Measurements from ENCODE around the gene PBX2. TPM values are rescaled to one million over a fixed set of nuclear protein-coding genes. Genes with fewer than 3 reads are reported as not detected.
"Not testable (repeated sequence)": the region's sequence is repeated elsewhere in the genome, so short reads cannot be mapped to it uniquely, and the experiment has no call there.

The PBX2 gene
- total RNA-seq, 4 donors from 2014 or later: 42.9 to 70.1 (median 61.0) TPM

DNA sequence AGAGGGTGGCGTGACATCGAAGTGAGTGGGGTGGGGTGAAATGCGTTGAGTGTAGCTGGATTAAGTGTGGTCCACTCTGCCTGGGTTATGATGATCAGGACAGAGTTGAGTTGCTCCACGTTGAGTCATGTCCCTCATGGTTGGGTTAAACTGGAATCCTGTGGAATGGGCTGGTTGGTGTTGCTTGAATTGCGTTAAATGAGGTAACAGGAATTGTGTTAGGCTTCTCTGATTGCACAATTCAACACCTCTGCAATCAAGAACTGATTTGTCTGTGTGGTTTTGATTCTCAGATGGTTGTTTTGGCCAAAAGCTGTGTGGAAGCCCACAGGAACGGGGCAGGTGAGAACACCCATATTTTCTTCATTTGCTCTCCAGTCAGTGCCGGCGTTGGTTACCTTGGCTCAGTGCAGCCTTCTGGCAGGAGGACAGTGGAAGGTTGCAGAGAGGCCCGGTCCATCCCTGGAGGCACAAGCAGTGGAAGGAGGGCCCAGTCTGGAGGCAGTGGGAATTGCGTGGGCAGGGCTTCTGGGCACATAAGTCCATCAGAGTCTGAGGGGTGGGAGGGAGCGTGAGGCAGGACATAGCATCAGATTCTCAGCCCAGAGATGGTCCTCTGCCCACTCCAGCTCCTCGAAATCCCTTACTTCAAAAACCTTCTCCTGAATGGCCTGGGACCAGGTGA lies 22.2 kb upstream of the PBX2 start:
- Histone ChIP-seq H3K27me3 (no peaks in the 10 kb centered on the region), H3K36me3 (no peaks in the 10 kb centered on the region), H3K9me3 (no peaks in the 10 kb centered on the region), H3K4me3 (no peak overlapping the region), H3K4me1 (no peaks in the 10 kb centered on the region), H3K27ac (no peak overlapping the region)
- WGBS, 2 donors (ENCODE audit: low coverage in 1 of 2): 71 to 74% methylated on average over 4 to 6 of the region's 12 CpGs
- TF ChIP-seq EP300 (IDR thresholded peaks at IDR 0.05) (no peak), POLR2A (IDR thresholded peaks at IDR 0.05) (no peak), POLR2AphosphoS5 (IDR thresholded peaks at IDR 0.05) (no peak)
- TF ChIP-seq, protein P1, sequence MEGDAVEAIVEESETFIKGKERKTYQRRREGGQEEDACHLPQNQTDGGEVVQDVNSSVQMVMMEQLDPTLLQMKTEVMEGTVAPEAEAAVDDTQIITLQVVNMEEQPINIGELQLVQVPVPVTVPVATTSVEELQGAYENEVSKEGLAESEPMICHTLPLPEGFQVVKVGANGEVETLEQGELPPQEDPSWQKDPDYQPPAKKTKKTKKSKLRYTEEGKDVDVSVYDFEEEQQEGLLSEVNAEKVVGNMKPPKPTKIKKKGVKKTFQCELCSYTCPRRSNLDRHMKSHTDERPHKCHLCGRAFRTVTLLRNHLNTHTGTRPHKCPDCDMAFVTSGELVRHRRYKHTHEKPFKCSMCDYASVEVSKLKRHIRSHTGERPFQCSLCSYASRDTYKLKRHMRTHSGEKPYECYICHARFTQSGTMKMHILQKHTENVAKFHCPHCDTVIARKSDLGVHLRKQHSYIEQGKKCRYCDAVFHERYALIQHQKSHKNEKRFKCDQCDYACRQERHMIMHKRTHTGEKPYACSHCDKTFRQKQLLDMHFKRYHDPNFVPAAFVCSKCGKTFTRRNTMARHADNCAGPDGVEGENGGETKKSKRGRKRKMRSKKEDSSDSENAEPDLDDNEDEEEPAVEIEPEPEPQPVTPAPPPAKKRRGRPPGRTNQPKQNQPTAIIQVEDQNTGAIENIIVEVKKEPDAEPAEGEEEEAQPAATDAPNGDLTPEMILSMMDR (IDR thresholded peaks at IDR 0.05): no peak
- no peak for ATAC-seq

DNA sequence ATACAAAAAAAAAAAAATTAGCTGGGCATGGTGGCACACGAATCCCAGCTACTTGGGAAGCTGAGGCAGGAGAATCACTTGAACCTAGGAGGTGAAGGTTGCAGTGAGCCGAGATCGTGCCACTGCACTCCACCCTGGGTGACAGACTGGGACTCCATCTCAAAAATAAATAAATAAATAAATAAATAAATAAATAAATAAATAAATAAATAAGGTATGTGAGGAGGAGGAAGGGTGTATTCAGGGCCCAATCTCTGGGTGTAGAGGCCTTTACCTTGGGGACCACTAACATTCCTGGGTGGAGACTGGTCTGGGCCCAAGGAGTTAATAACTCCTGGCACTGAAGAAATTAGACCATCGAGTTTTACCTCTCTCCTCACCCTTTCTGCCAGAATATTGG lies 21.4 kb upstream of the PBX2 start:
- not testable (repeated sequence) for H3K9me3 ChIP-seq, H3K36me3 ChIP-seq, H3K4me1 ChIP-seq, H3K27me3 ChIP-seq, H3K27ac ChIP-seq, H3K4me3 ChIP-seq, ATAC-seq
- 77 to 86% methylated on average over 3 to 4 of the region's 4 CpGs for WGBS, 2 donors (ENCODE audit: low coverage in 1 of 2)

DNA sequence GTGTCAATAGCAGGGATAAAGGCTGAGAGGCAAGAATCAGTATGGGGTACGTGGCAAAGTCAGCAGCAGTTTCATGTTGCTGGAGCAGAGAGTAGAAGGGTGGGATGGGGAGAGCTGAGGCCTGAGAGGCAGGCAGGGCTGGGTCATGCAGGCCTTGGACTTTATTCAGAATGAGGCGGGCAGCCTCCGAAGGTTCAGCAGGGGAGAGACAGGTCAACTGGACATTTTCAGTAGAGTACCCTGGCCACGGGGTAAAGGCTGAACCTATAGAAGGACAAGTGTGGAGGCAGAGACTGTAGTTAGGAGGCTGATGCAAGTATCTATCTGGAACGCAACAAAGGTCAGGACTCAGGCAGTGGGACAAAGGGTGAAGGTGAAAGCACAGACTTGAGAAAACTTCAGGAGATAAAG lies 20.2 kb upstream of the PBX2 start:
- no peak overlapping the region for H3K27ac ChIP-seq
- H3K4me3 ChIP-seq: no peak overlapping the region
- H3K4me1 ChIP-seq: no peaks in the 10 kb centered on the region
- H3K36me3 ChIP-seq: no peaks in the 10 kb centered on the region
- H3K27me3 ChIP-seq: no peaks in the 10 kb centered on the region
- no peak for TF ChIP-seq POLR2A (IDR thresholded peaks at IDR 0.05)
- TF ChIP-seq, protein P1 (IDR thresholded peaks at IDR 0.05): no peak
- no peak for TF ChIP-seq EP300 (IDR thresholded peaks at IDR 0.05)
- no peak for TF ChIP-seq POLR2AphosphoS5 (IDR thresholded peaks at IDR 0.05)
- no peaks in the 10 kb centered on the region for H3K9me3 ChIP-seq
- no peak for ATAC-seq
- 76 to 90% methylated on average over 3 to 4 of the region's 5 CpGs for WGBS, 2 donors (ENCODE audit: low coverage in 1 of 2)

DNA sequence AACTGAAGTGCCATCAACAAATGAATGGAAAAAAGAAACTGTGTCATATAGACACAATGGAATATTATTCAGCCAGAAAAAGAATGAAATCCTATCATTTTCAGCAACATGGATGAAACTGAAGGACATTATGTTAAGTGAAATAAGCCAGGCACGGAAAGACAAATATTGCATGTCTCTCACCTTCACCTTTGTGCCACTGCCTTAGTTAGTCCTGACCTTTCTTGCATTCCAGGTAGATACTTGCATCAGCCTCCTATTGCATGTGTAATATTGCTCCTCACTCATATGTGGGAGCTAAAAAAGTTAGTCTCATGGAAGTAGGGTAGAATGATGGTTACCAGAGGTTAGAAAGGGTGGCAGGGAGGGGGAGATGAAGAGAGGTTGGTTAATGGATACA lies 19.0 kb upstream of the PBX2 start:
- Histone ChIP-seq H3K27me3 (peaks cover 2% of the 10 kb centered on the region), H3K4me3 (no peak overlapping the region), H3K27ac (no peak overlapping the region), H3K36me3 (no peaks in the 10 kb centered on the region), H3K9me3 (no peaks in the 10 kb centered on the region), H3K4me1 (no peaks in the 10 kb centered on the region)
- TF ChIP-seq POLR2A (IDR thresholded peaks at IDR 0.05) (no peak), POLR2AphosphoS5 (IDR thresholded peaks at IDR 0.05) (no peak), EP300 (IDR thresholded peaks at IDR 0.05) (no peak)
- TF ChIP-seq, protein P1 (IDR thresholded peaks at IDR 0.05): no peak
- 80 to 86% methylated on average over 1 of the region's 1 CpG for WGBS, 2 donors (ENCODE audit: low coverage in 1 of 2)
- ATAC-seq: no peak

DNA sequence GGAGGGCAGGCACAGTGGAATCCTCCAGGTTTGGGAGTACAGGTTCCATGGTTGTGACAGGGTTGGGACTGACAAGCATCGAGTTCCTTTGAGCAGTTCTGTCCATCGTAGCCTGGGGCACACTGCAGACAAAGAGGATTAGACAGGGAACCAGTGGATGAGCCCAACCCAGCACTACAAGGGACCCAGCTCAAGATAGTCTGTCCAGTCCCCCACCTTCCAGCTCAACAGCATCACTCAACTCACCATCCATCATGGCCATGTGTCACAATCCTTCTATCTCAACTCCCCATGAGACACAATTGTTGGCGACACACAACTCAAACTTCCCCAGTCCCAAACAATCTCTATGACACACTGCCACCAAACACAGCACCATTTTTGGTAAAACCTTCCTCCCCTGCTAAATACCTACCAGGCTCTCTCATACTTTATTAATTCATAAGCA lies 14.3 kb upstream of the PBX2 start:
- Histone ChIP-seq H3K9me3 (no peaks in the 10 kb centered on the region), H3K27ac (no peak overlapping the region), H3K27me3 (peaks cover 27% of the 10 kb centered on the region), H3K4me3 (no peak overlapping the region), H3K36me3 (no peaks in the 10 kb centered on the region), H3K4me1 (no peaks in the 10 kb centered on the region)
- ATAC-seq: no peak
- 83 to 89% methylated on average over 1 of the region's 3 CpGs for WGBS, 2 donors (ENCODE audit: low coverage in 1 of 2)
- TF ChIP-seq, protein P1 (IDR thresholded peaks at IDR 0.05): no peak
- TF ChIP-seq POLR2A (IDR thresholded peaks at IDR 0.05) (no peak), POLR2AphosphoS5 (IDR thresholded peaks at IDR 0.05) (no peak), EP300 (IDR thresholded peaks at IDR 0.05) (no peak)
